Ovary (tissue), 10 donors: Measurements from ENCODE around the gene AFAP1L2. TPM values are rescaled to one million over a fixed set of nuclear protein-coding genes. Genes with fewer than 3 reads are reported as not detected.
A peak's percentile ranks its signal among the peaks of the same experiment; 100 is the strongest.

ENCODE experiments used
- DNase-seq, 5 donors: peaks; one replicate each; pipeline ENCODE4 v3.0.0-alpha.2; 2019 to 2020
- H3K27ac ChIP-seq, 2 donors: fragments of 200-600 bp; one replicate each; pipeline versions ENCODE4 v1.5.1 to v1.8.0; 2019 to 2022
- H3K27me3 ChIP-seq: fragments of 200-600 bp; one replicate; pipeline ENCODE4 v1.8.0; 2022
- H3K36me3 ChIP-seq: fragments of 200-600 bp; sonication (generic); one replicate; pipeline ENCODE4 v1.5.1; 2019
- H3K4me1 ChIP-seq: one replicate; pipeline ENCODE4 v1.8.1; 2013; ENCODE audit warnings: mild to moderate bottlenecking, moderate library complexity; ENCODE audit not compliant: insufficient read depth
- H3K4me3 ChIP-seq: fragments of 200-600 bp; sonication (generic); one replicate; pipeline ENCODE4 v1.5.1; 2017
- H3K9me3 ChIP-seq, 2 donors: fragments of 200-600 bp in 1 of 2; sonication (generic) in 1 of 2; one replicate each; pipeline versions ENCODE4 v1.5.1 to v1.8.1; 2013 to 2019; ENCODE audit warnings: mild to moderate bottlenecking in 1 of 2, moderate library complexity in 1 of 2
- CTCF ChIP-seq, 3 donors: fragments of 450-650 bp in 2 of 3; fragments of 200-600 bp in 1 of 3; IDR thresholded peaks; one replicate each; pipeline versions ENCODE4 v1.5.1 to v1.8.0; 2016 to 2022; ENCODE audit warnings: antibody characterized with exemption in 3 of 3, mild to moderate bottlenecking in 1 of 3
- EP300 ChIP-seq: sonication (generic); formaldehyde crosslinking; IDR thresholded peaks from one replicate; pipeline ENCODE4 v1.6.1; 2017; ENCODE audit warnings: antibody characterized with exemption
- POLR2A ChIP-seq: fragments of 450-650 bp; IDR thresholded peaks from one replicate; pipeline ENCODE4 v1.6.1; 2017; ENCODE audit warnings: antibody characterized with exemption, mild to moderate bottlenecking, moderate library complexity
- WGBS, 3 donors: extraction: QIAGEN DNeasy Blood & Tissue Kit in 1 of 3; methylation state at CpG; one replicate each; pipeline versions ENCODE4 v1.1.5 to v1.1.7; 2013 to 2017; 5-methylcytosine and 5-hydroxymethylcytosine counted together
- intact Hi-C, 4 donors: fragments of 100-400 bp; cut with DNase I; formaldehyde crosslinking; loops; one replicate each; pipeline versions ENCODE4 v1.11.0 to v1.15.1; 2022 to 2023
- long read RNA-seq, 3 donors: library from polyadenylated mRNA in 2 of 3; unstranded in 2 of 3; transcript quantifications; one replicate each; pipeline ENCODE4 v2.0.0 and lab custom pipeline, GENCODE V29; 2021 to 2026
- polyA plus RNA-seq, 2 donors: library from polyadenylated mRNA; stranded (reverse); fragments of 200-250 nt in 1 of 2; fragments of 350-450 nt in 1 of 2; fragmentation: Illumina TruSeq in 1 of 2; extraction: RNeasy Lipid Tissue Mini Kit (QIAGEN cat#74804) in 1 of 2; gene quantifications; one replicate each; pipeline ENCODE4 v1.2.3, GENCODE V29; 2013 to 2014
- total RNA-seq, 7 donors: library from RNA; depleted of rRNA in 2 of 7; stranded (reverse); fragments of >200 nt in 2 of 7; fragmentation: NEBNext Ultra II Directional in 3 of 7; extraction: Animal tissue kit (Norgen Biotek cat#: 25700) in 3 of 7; gene quantifications; one replicate each; pipeline versions ENCODE4 v1.1.0 to v1.2.4, GENCODE V29; 2016 to 2023
- donor health status: DM: no; HTN: no; CAD: no; lungs with moderate emphysema.
- donor health status: DM: no; HTN: no; CAD: no.
- donor health status: Bipolar disorder and iron deficiency.
- donor health status: DM: yes; HTN: yes; CAD: no.
- donor health status: DM: no; HTN: no; CAD: no.
- donor health status: DM: yes; HTN: yes; CAD: no.

The AFAP1L2 gene
- total RNA-seq, result 10 to 100 TPM in 6 of 7 donors, 1 to 10 TPM in 1; 9.8 to 53.7 (median 25.3) TPM
- polyA plus RNA-seq, result 10 to 100 TPM; 18.7 to 19.5 TPM
- long read RNA-seq, donor 1, partial matches to known transcripts, result 54 of 77 reads
- long read RNA-seq, donor 1, other reads (novel, unspliced or antisense), result 14 of 77 reads
- long read RNA-seq, donor 2, partial matches to known transcripts, result 0 of 1 reads
- long read RNA-seq, donor 2, other reads (novel, unspliced or antisense), result 0 of 1 reads
- long read RNA-seq, donor 3, transcript AFAP1L2-201 (19 exons, 3,705 nt), result major isoform, 21 of 54 reads
- long read RNA-seq, donor 3, transcript AFAP1L2-202 (19 exons, 3,964 nt), result minor isoform, 11 of 54 reads
- long read RNA-seq, donor 3, partial matches to known transcripts, result 11 of 54 reads
- long read RNA-seq, donor 3, other reads (novel, unspliced or antisense), result 10 of 54 reads

DNA sequence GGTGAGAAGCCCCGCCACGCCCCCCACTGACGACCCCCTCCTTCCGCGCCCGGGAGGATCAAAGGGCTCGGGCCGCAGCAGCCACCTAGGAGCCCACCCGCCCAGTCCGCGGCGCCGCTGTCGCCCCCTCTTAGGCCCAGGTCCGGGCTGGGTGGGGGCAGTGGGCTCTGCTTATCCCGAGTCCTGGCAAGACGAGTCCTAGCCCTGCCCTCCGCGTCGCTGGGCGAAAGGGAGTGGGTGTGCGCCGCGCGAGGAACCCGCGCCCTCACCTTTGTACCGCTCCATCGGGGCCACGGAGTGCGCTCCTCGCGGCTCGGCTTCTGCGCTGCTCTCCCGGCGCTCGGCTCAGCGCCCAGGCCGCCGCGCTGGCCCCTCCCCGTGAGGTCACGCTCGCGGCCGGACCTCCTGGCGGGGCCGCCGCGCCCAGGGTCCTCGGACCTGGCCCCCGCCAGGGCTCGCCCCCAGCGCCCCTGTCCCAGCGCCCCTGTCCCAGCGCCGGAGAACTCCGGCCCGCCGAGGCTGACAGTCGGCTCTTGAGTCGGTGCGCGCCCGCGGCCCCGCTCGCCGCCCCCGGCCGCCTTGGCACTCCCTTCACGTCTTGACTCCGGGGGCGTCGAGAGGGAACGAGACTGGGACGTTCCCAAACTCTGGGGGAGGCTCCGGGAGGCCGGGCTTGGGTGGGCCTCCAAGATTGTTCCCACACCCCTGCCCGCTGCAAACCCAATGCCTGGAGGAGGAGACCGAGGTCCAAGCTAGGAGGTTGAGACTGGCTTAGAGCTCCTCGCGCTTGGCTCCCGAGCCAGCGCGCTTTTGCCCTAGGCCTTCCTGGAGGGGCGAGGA lies at the start of gene AFAP1L2:
Gene AFAP1L2, minus strand, starts transcription at position 332 of the 840 bp plus-strand sequence. Its CDS starts 47 bp downstream, at position 285.
- TF ChIP-seq POLR2A, result peak; percentile 34
- no peak for TF ChIP-seq CTCF (IDR thresholded peaks at IDR 0.05)
- intact Hi-C loops, result loop anchor here in 1 of 4 donors (10.0 kb wide), 1 partner anchor 100 kb away; no protein-coding TSS in a partner anchor
- peak within 1 kb of the TSS; percentile 57 for H3K4me3 ChIP-seq
- peak; percentile 60 to 81 (median 66) for DNase-seq
- H3K27me3 ChIP-seq, result no peaks in the 10 kb centered on the region
- no peaks in the 10 kb centered on the region for H3K36me3 ChIP-seq
- 1% methylated on average over 35 to 88 of the region's 88 CpGs for WGBS, 3 donors
- H3K9me3 ChIP-seq, result no peaks in the 10 kb centered on the region
- peak within 1 kb of the TSS; percentile 52 to 66 for H3K27ac ChIP-seq
- H3K4me1 ChIP-seq, result peaks cover 11% of the 10 kb centered on the region

- intact Hi-C loops, result no loop called here
Measured at GRCh38 chr10:114453576-114453975, 49.3 kb upstream of the AFAP1L2 start.

DNA sequence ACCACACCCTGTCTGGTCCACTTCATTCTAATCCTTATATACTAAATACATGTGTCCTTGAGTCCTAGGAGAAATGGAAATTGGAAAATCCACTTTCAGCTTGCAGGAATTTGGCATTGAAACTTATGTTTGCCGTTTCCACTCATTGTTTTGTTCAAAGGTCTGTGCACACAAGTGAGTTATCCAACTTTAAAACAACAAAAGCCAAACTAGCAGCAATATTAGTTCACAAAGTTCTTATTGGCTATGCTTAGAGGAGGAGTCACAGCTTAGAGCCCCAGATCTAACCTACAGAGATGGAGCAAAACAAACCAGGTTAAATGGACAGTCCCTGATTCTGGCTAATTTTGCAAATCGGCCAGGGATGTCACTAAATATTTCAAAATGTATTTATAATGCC lies 44.6 kb upstream of the AFAP1L2 start:
- no peak overlapping the region for H3K27ac ChIP-seq
- intact Hi-C loops, result no loop called here
- no peaks in the 10 kb centered on the region for H3K27me3 ChIP-seq
- H3K36me3 ChIP-seq, result no peaks in the 10 kb centered on the region
- no peaks in the 10 kb centered on the region for H3K9me3 ChIP-seq
- no peak overlapping the region for H3K4me3 ChIP-seq
- 9 to 35% (median 13%) methylated on average over 2 of the region's 2 CpGs for WGBS, 3 donors
- DNase-seq, result no peak
- H3K4me1 ChIP-seq, result peaks cover 13% of the 10 kb centered on the region
- TF ChIP-seq POLR2A (no peak), EP300 (no peak), CTCF (IDR thresholded peaks at IDR 0.05) (no peak)

More at GRCh38 chr10:114453576-114453975, 49.3 kb upstream of the AFAP1L2 start:
- H3K27me3 ChIP-seq, result no peaks in the 10 kb centered on the region
- H3K4me3 ChIP-seq, result no peak overlapping the region
- H3K36me3 ChIP-seq, result no peaks in the 10 kb centered on the region
- no peak overlapping the region for H3K27ac ChIP-seq
- H3K9me3 ChIP-seq, result no peaks in the 10 kb centered on the region
- H3K4me1 ChIP-seq, result peaks cover 10% of the 10 kb centered on the region
- no peak for TF ChIP-seq POLR2A
- no peak for TF ChIP-seq CTCF (IDR thresholded peaks at IDR 0.05)
- no peak for TF ChIP-seq EP300
- no peak for DNase-seq
- WGBS, 3 donors, result 89 to 91% (median 91%) methylated on average over 9 of the region's 9 CpGs

GRCh38 chr10:114445332-114445731 lies 41.0 kb upstream of the AFAP1L2 start:
- Histone ChIP-seq H3K27ac (no peak overlapping the region), H3K9me3 (no peaks in the 10 kb centered on the region), H3K36me3 (no peaks in the 10 kb centered on the region), H3K4me1 (peaks cover 11% of the 10 kb centered on the region), H3K27me3 (no peaks in the 10 kb centered on the region), H3K4me3 (no peak overlapping the region)
- TF ChIP-seq EP300, result no peak
- no peak for TF ChIP-seq CTCF (IDR thresholded peaks at IDR 0.05)
- TF ChIP-seq POLR2A, result no peak
- intact Hi-C loops, result no loop called here
- 74 to 88% (median 75%) methylated on average over 6 of the region's 6 CpGs for WGBS, 3 donors
- no peak for DNase-seq
